HepG2 (cell line): ENCODE measurements around the gene SRSF2. TPM values are rescaled to one million over a fixed set of nuclear protein-coding genes. Genes with fewer than 3 reads are reported as not detected.

Experiments used
- GTF2F1 ChIP-seq: fragments of 150-350 bp; IDR thresholded peaks from 2 replicates; pipeline ENCODE4 v1.6.1; 2014; ENCODE audit warnings: low read length
- IRF2 ChIP-seq: IDR thresholded peaks from 2 replicates; pipeline ENCODE4 v1.6.1; 2018; ENCODE audit warnings: missing genetic modification reagents, missing compliant biosample characterization
- JARID2 ChIP-seq: sonication (generic); formaldehyde crosslinking; IDR thresholded peaks from 2 replicates; pipeline ENCODE4 v1.8.1; 2023; ENCODE audit warnings: missing genetic modification reagents, inconsistent platforms; ENCODE audit not compliant: insufficient replicate concordance
- MED13 ChIP-seq: sonication (generic); formaldehyde crosslinking; IDR thresholded peaks from 2 replicates; pipeline ENCODE4 v1.5.0; 2020; ENCODE audit warnings: missing genetic modification reagents
- MEF2D ChIP-seq: sonication (generic); formaldehyde crosslinking; IDR thresholded peaks from 2 replicates; pipeline ENCODE4 v1.5.1; 2020; ENCODE audit warnings: mild to moderate bottlenecking, missing genetic modification reagents
- PTBP1 ChIP-seq: fragments of 200-400 bp; formaldehyde crosslinking; IDR thresholded peaks from 2 replicates; pipeline ENCODE4 v1.6.1; 2018; ENCODE audit warnings: low read length, low read depth; ENCODE audit not compliant: poor library complexity, severe bottlenecking
- SNAPC2 ChIP-seq: sonication (generic); formaldehyde crosslinking; IDR thresholded peaks from 2 replicates; pipeline ENCODE4 v1.8.1; 2022; ENCODE audit warnings: mild to moderate bottlenecking, missing genetic modification reagents
- SRY ChIP-seq: sonication (generic); formaldehyde crosslinking; IDR thresholded peaks from 2 replicates; pipeline ENCODE4 v1.8.0; 2022; ENCODE audit warnings: mild to moderate bottlenecking, missing genetic modification reagents
- ZFP37 ChIP-seq: sonication (generic); formaldehyde crosslinking; IDR thresholded peaks from 2 replicates; pipeline ENCODE4 v1.4.0; 2020; ENCODE audit warnings: missing genetic modification reagents, borderline replicate concordance
- ZFP82 ChIP-seq: sonication (generic); formaldehyde crosslinking; IDR thresholded peaks from 2 replicates; pipeline ENCODE4 v1.5.1; 2020; ENCODE audit warnings: mild to moderate bottlenecking, missing genetic modification reagents, borderline replicate concordance
- ZNF205 ChIP-seq: IDR thresholded peaks from 2 replicates; pipeline ENCODE4 v1.6.1; 2018; ENCODE audit warnings: missing biosample characterization, missing genetic modification reagents
- ZNF615 ChIP-seq: sonication (generic); formaldehyde crosslinking; IDR thresholded peaks from 2 replicates; pipeline ENCODE4 v1.5.0; 2020; ENCODE audit warnings: mild to moderate bottlenecking, missing genetic modification reagents, borderline replicate concordance
- ZNF776 ChIP-seq: sonication (generic); formaldehyde crosslinking; IDR thresholded peaks from 2 replicates; pipeline ENCODE4 v1.4.0; 2020; ENCODE audit warnings: mild to moderate bottlenecking, missing genetic modification reagents
- ZNF839 ChIP-seq: sonication (generic); formaldehyde crosslinking; IDR thresholded peaks from 2 replicates; pipeline ENCODE4 v1.4.0; 2020; ENCODE audit warnings: missing genetic modification reagents, mild to moderate bottlenecking, borderline replicate concordance
- polyA plus RNA-seq, 8 experiments: library from polyadenylated mRNA; depleted of rRNA in 3 of 8; stranded (reverse) in 7 of 8; unstranded in 1 of 8; fragments of >200 nt; fragmentation: Illumina TruSeq in 4 of 8; extraction: Trizol in 4 of 8; gene quantifications; 2 replicates each; pipeline versions ENCODE4 v1.2.1 to v1.2.3, GENCODE V29; 2011 to 2016; ENCODE audit warnings: low read depth in 4 of 8, missing spikeins in 1 of 8, mixed read lengths in 1 of 8; ENCODE audit not compliant: insufficient read depth in 1 of 8
- total RNA-seq, 5 experiments: library from RNA; depleted of rRNA; stranded (reverse); fragments of >200 nt; fragmentation: Illumina TruSeq; extraction: Trizol; gene quantifications; 2 replicates each; pipeline ENCODE4 v1.2.3, GENCODE V29; 2016; ENCODE audit warnings: low read depth in 1 of 5
- TF ChIP-seq, protein P1 (sequence below): sonication (generic); formaldehyde crosslinking; IDR thresholded peaks from 2 replicates; pipeline ENCODE4 v1.4.0; 2020; ENCODE audit warnings: missing genetic modification reagents
- TF ChIP-seq, protein P2 (sequence below): sonication (generic); formaldehyde crosslinking; IDR thresholded peaks from 2 replicates; pipeline ENCODE4 v1.8.0; 2022; ENCODE audit warnings: missing genetic modification reagents, low read depth, mild to moderate bottlenecking, borderline replicate concordance
- TF ChIP-seq, protein P3 (sequence below): sonication (generic); formaldehyde crosslinking; IDR thresholded peaks from 2 replicates; pipeline ENCODE4 v1.9.0; 2022; ENCODE audit warnings: low read depth, missing genetic modification reagents
- TF ChIP-seq, protein P4 (sequence below): sonication (generic); formaldehyde crosslinking; conservative IDR thresholded peaks from 2 replicates; pipeline ENCODE4 v1.5.0; 2020; ENCODE audit warnings: missing genetic modification reagents
- TF ChIP-seq, protein P5 (sequence below): sonication (generic); formaldehyde crosslinking; IDR thresholded peaks from 2 replicates; pipeline ENCODE4 v1.5.0; 2020; ENCODE audit warnings: missing genetic modification reagents, mild to moderate bottlenecking, borderline replicate concordance

SRSF2 gene
- total and polyA plus RNA-seq, 2 of the 13 experiments (the other 11 are each of a cell fraction or from before 2014, with no cell fraction given): 306 to 319 TPM

DNA sequence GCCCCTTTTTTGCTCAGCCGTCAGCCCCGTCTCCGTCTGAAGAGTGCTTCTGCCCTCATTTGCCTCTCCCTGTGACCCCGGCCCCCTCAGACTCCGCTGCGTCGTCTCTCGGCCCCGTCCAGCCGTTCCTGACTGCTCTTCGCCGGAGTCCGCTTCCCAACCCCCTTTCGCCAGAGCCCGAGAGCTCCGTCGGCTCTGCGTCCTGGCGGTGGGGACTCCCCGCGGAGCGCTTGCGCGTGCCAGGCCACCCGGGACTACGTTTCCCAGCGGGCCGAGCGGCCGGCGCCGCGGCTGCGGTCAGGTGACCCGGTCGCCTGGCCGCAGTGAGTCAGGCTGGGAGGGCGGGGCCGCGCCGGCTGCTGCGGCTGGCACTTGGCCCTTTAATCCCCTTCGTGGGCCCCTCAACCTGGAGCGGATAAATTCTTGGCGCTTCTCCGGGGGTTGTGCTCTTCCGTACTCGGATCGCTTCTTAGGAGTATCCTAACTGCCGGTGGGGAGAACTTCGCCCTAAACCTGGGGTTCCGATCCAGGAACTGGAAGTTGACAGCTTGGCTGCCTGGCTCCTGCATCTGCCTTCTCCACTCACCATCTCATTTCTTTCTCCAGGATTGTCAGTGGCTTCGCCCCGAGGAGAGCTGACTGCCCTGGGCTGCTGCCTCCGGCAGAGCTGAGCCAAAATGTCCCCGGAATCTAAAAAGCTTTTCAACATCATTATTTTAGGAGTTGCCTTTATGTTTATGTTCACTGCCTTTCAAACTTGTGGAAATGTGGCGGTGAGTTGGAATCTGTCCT is 741 bp upstream of the SRSF2 start, which contains the start of gene MFSD11 (continued):
- TF ChIP-seq IRF2 (CRISPR knock-in tag): peak; percentile 73
- TF ChIP-seq, protein P1, sequence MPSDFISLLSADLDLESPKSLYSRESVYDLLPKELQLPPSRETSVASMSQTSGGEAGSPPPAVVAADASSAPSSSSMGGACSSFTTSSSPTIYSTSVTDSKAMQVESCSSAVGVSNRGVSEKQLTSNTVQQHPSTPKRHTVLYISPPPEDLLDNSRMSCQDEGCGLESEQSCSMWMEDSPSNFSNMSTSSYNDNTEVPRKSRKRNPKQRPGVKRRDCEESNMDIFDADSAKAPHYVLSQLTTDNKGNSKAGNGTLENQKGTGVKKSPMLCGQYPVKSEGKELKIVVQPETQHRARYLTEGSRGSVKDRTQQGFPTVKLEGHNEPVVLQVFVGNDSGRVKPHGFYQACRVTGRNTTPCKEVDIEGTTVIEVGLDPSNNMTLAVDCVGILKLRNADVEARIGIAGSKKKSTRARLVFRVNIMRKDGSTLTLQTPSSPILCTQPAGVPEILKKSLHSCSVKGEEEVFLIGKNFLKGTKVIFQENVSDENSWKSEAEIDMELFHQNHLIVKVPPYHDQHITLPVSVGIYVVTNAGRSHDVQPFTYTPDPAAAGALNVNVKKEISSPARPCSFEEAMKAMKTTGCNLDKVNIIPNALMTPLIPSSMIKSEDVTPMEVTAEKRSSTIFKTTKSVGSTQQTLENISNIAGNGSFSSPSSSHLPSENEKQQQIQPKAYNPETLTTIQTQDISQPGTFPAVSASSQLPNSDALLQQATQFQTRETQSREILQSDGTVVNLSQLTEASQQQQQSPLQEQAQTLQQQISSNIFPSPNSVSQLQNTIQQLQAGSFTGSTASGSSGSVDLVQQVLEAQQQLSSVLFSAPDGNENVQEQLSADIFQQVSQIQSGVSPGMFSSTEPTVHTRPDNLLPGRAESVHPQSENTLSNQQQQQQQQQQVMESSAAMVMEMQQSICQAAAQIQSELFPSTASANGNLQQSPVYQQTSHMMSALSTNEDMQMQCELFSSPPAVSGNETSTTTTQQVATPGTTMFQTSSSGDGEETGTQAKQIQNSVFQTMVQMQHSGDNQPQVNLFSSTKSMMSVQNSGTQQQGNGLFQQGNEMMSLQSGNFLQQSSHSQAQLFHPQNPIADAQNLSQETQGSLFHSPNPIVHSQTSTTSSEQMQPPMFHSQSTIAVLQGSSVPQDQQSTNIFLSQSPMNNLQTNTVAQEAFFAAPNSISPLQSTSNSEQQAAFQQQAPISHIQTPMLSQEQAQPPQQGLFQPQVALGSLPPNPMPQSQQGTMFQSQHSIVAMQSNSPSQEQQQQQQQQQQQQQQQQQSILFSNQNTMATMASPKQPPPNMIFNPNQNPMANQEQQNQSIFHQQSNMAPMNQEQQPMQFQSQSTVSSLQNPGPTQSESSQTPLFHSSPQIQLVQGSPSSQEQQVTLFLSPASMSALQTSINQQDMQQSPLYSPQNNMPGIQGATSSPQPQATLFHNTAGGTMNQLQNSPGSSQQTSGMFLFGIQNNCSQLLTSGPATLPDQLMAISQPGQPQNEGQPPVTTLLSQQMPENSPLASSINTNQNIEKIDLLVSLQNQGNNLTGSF (CRISPR knock-in tag): no peak
- TF ChIP-seq SRY (CRISPR knock-in tag): no peak
- peak; percentile 67; the same call in 1 of the 2 replicates for TF ChIP-seq ZNF205 (CRISPR knock-in tag)
- TF ChIP-seq, protein P2, sequence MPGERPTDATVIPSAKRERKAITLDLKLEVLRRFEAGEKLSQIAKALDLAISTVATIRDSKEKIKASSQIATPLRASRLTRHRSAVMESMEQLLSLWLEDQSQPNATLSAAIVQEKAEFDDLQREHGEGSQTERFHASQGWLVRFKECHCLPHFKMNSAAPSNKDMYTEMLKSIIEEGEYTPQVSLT (CRISPR knock-in tag): no peak
- 0 out of 2 replicates have a peak, but pooled peaks have one; percentile 18 for TF ChIP-seq ZNF615 (CRISPR knock-in tag)
- TF ChIP-seq, protein P3, sequence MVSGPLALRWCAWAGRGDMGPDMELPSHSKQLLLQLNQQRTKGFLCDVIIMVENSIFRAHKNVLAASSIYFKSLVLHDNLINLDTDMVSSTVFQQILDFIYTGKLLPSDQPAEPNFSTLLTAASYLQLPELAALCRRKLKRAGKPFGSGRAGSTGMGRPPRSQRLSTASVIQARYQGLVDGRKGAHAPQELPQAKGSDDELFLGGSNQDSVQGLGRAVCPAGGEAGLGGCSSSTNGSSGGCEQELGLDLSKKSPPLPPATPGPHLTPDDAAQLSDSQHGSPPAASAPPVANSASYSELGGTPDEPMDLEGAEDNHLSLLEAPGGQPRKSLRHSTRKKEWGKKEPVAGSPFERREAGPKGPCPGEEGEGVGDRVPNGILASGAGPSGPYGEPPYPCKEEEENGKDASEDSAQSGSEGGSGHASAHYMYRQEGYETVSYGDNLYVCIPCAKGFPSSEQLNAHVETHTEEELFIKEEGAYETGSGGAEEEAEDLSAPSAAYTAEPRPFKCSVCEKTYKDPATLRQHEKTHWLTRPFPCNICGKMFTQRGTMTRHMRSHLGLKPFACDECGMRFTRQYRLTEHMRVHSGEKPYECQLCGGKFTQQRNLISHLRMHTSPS (CRISPR knock-in tag): no peak
- TF ChIP-seq MED13: 0 out of 2 replicates have a peak, but pooled peaks have one; percentile 9
- TF ChIP-seq, protein P4, sequence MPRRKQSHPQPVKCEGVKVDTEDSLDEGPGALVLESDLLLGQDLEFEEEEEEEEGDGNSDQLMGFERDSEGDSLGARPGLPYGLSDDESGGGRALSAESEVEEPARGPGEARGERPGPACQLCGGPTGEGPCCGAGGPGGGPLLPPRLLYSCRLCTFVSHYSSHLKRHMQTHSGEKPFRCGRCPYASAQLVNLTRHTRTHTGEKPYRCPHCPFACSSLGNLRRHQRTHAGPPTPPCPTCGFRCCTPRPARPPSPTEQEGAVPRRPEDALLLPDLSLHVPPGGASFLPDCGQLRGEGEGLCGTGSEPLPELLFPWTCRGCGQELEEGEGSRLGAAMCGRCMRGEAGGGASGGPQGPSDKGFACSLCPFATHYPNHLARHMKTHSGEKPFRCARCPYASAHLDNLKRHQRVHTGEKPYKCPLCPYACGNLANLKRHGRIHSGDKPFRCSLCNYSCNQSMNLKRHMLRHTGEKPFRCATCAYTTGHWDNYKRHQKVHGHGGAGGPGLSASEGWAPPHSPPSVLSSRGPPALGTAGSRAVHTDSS (CRISPR knock-in tag): no peak
- TF ChIP-seq MEF2D (CRISPR knock-in tag): no peak
- no peak for TF ChIP-seq JARID2 (CRISPR knock-in tag)
- TF ChIP-seq ZFP37: no peak
- TF ChIP-seq PTBP1: no peak
- TF ChIP-seq GTF2F1: 0 out of 2 replicates have a peak, but pooled peaks have one; percentile 24
- peak; percentile 69; the same call in 1 of the 2 replicates for TF ChIP-seq ZFP82 (CRISPR knock-in tag)
- TF ChIP-seq, protein P5, sequence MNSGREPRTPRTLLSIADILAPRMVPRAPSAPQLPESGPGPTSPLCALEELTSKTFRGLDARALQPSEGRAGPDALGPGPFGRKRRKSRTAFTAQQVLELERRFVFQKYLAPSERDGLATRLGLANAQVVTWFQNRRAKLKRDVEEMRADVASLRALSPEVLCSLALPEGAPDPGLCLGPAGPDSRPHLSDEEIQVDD (CRISPR knock-in tag): no peak; the same call in 1 of the 2 replicates
- no peak for TF ChIP-seq ZNF776
- TF ChIP-seq SNAPC2 (CRISPR knock-in tag): no peak
- TF ChIP-seq ZNF839 (CRISPR knock-in tag): 0 out of 2 replicates have a peak, but pooled peaks have one; percentile 72
